GM19351 (cell line): ENCODE data around the gene SYS1.
A peak's percentile ranks its signal among the peaks of the same experiment; 100 is the strongest.

Experiments used
- ATAC-seq: cut with Tn5 transposase; IDR thresholded peaks from one replicate; pipeline ENCODE4 v1.9.1; 2021; ENCODE audit warnings: mild to moderate bottlenecking, moderate library complexity; ENCODE audit not compliant: unreplicated experiment

The SYS1 gene

GRCh38 chr20:45412653-45413052 is 49.7 kb downstream of the SYS1 start:
- no peak for ATAC-seq

GRCh38 chr20:45413479-45413878 is 50.5 kb downstream of the SYS1 start:
- ATAC-seq = no peak

DNA sequence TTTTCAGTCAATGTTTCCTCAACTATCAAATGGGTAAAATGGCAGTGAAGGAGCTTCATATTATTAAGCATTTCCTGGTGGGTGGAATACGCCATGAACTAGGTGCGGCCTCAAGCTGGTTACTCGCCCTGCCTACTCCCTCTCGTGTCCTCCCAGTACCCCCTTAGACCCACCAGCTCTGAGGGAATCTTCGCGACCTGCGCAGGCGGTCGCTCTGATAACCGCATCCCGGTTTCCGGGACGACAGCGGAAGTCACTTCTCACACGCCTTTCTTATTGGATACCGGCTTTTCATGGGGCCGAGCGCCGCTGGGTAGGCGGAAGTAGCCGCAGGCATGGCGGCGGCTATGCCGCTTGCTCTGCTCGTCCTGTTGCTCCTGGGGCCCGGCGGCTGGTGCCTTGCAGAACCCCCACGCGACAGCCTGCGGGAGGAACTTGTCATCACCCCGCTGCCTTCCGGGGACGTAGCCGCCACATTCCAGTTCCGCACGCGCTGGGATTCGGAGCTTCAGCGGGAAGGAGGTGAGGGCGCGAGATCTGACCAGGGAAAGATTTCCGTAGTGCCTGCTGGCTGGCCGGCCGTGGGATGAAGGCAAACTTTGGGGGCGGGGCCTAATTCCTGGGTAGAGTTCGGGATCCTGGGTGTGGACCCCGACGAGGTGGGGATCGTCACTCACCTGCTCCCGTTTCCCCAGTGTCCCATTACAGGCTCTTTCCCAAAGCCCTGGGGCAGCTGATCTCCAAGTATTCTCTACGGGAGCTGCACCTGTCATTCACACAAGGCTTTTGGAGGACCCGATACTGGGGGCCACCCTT is 53.1 kb downstream of the SYS1 start, which contains the start of gene PIGT:
PIGT (plus strand) TSS at position 320 of the 816 bp plus-strand sequence; CDS start at position 336, 16 bp downstream.
- ATAC-seq = peak; percentile 73

DNA sequence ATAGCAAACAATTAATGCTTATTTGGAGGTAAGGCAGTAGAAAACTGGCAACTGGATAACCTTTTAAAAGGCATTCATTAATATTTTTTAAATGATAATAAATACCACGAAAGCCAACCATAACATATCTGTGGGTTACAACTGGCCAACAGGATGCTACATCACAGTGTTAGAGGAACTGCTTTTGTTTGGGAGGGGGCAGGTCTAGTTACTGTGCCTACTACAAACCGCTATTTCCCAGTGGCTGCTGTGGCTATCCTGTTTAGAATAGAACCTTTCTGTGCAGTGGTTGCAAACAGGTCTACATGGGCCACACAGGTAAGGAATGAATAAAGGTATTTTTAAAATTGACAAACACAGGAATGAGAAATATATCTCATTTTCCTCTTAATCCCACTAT is 54.0 kb downstream of the SYS1 start:
- ATAC-seq = no peak
